ENCODE measurements around the gene GRB7.

DNA sequence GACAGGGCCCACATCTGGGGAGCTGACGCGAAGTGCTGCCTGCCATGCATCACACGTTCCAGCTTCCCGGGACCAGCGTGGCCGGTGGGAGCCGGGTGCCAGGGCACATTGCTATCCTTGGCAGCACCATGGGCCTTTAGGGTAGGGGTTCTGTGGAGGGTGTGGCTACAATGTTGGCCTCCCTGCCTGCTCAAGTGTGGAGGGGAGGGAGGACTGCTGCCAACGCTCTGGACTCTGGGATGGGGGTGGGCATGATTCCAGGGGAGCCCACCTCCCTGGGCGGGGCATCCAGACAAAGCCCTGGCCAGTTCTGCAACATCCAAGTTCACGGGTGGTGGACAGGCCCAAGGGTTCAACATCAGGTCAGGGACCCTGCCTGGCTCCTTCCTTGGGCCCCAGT, 13.9 kb downstream of the GRB7 start:
- TF ChIP-seq, protein P1, sequence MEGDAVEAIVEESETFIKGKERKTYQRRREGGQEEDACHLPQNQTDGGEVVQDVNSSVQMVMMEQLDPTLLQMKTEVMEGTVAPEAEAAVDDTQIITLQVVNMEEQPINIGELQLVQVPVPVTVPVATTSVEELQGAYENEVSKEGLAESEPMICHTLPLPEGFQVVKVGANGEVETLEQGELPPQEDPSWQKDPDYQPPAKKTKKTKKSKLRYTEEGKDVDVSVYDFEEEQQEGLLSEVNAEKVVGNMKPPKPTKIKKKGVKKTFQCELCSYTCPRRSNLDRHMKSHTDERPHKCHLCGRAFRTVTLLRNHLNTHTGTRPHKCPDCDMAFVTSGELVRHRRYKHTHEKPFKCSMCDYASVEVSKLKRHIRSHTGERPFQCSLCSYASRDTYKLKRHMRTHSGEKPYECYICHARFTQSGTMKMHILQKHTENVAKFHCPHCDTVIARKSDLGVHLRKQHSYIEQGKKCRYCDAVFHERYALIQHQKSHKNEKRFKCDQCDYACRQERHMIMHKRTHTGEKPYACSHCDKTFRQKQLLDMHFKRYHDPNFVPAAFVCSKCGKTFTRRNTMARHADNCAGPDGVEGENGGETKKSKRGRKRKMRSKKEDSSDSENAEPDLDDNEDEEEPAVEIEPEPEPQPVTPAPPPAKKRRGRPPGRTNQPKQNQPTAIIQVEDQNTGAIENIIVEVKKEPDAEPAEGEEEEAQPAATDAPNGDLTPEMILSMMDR (IDR thresholded peaks at IDR 0.05; ENCODE audit: low read depth, low read length) = no peak
- no peak for TF ChIP-seq EZH2phosphoT487 (IDR thresholded peaks at IDR 0.05; ENCODE audit: low read depth)
